ENCODE data around the gene MSX2.

Gene MSX2

GRCh38 chr5:174726916-174727793, 2.8 kb downstream of the MSX2 start:
- no peak for DNase-seq (ENCODE audit: extremely low spot score)
- ChIA-PET CTCF (no interaction called here), POLR2A (no interaction called here)
- no peak for TF ChIP-seq CTCF (IDR thresholded peaks at IDR 0.05; ENCODE audit: control extremely low read depth, extremely low read depth, low read depth, missing control alignments)

DNA sequence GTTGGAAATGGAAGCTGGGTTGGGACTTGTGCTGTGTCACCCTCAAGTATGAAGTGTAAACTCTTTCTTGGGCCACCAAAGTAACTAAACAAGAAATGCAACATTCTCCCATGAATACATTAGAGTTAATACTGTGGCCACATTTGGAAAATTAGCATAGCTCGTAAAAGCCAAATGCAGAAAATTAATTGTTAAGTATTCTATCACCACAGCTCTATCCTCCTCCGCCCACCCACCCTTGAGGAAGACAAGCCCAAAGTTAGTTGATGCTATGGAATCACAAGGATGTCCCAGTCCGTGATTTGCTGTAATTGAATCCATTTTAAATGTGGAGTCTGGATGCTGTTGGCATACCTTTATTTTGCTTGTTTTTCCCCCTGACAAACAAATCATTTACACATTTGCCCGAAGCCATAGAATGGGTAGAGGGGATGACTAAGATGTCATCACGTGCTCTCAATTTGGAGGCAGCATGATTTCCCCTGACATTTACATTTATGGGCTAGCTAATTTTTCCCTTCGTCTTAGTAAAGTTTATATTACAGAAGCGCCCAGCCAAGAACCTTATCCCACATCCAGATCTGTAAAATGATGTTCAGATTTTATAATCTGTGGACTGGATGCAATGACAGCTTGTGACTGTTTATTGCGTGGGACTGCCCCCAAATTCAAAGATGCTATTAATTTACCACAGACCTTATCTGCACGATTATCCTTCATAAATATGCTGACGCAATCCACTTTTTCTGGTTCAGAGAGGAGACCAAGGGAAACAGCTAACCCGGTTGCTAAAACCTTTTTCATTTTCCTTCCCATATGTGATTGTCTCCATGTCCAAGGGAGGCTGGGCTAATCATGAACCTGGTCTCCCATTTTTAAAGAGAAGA, 3.7 kb downstream of the MSX2 start:
- TF ChIP-seq CTCF (IDR thresholded peaks at IDR 0.05; ENCODE audit: control extremely low read depth, extremely low read depth, low read depth, missing control alignments): no peak
- CTCF ChIA-PET: no interaction called here
- no peak for DNase-seq (ENCODE audit: extremely low spot score)
- POLR2A ChIA-PET: no interaction called here

GRCh38 chr5:174729075-174729680, 4.8 kb downstream of the MSX2 start:
- POLR2A ChIA-PET: no interaction called here
- no peak for TF ChIP-seq CTCF (IDR thresholded peaks at IDR 0.05; ENCODE audit: control extremely low read depth, extremely low read depth, low read depth, missing control alignments)
- DNase-seq (ENCODE audit: extremely low spot score): no peak
- CTCF ChIA-PET: no interaction called here

DNA sequence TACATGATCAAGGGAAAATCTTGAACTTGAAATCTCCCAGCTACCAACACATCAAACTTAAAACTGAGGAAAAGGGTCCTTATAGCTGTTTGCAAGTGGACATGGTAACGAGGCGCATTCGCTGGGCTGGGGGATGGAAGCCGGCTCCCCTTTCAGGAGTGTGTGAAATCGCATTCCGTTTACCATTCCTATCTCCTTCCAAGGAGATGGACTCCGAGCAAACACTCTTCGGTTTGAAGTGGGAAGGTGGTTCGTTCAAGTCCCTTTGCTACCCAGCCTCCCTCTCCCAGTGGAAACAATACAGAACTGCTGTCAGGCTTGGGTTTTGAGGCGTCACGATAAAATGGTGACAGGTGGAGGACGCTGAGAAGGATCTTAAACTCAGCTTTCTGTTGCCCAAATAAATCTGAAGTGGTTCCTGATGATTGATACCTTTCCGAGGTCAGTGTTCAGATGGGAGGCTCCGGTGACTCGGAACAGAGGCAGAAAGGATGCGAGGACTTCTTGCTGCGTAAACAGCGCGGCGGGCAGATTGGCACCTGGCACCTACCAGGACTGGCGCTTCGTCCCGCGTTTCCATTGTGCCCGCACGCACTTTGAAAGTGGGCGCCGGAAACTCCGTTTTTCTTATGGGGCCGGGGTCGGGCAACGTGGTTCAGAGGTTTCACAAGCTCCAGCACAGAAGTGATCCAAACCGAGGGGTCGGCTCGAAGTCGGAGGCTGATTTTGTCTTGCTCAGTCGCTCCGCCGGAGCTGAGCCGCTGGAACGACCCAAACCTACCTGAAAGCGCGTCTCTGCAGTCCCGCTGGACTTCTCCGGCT, 7.0 kb downstream of the MSX2 start:
- CTCF ChIA-PET: interaction anchor here (1.0 kb wide), 1 partner anchor 45 kb away, joined by 3 read pairs; no protein-coding TSS in a partner anchor
- POLR2A ChIA-PET: no interaction called here
- no peak for DNase-seq (ENCODE audit: extremely low spot score)
- TF ChIP-seq CTCF (IDR thresholded peaks at IDR 0.05; ENCODE audit: control extremely low read depth, extremely low read depth, low read depth, missing control alignments): no peak

DNA sequence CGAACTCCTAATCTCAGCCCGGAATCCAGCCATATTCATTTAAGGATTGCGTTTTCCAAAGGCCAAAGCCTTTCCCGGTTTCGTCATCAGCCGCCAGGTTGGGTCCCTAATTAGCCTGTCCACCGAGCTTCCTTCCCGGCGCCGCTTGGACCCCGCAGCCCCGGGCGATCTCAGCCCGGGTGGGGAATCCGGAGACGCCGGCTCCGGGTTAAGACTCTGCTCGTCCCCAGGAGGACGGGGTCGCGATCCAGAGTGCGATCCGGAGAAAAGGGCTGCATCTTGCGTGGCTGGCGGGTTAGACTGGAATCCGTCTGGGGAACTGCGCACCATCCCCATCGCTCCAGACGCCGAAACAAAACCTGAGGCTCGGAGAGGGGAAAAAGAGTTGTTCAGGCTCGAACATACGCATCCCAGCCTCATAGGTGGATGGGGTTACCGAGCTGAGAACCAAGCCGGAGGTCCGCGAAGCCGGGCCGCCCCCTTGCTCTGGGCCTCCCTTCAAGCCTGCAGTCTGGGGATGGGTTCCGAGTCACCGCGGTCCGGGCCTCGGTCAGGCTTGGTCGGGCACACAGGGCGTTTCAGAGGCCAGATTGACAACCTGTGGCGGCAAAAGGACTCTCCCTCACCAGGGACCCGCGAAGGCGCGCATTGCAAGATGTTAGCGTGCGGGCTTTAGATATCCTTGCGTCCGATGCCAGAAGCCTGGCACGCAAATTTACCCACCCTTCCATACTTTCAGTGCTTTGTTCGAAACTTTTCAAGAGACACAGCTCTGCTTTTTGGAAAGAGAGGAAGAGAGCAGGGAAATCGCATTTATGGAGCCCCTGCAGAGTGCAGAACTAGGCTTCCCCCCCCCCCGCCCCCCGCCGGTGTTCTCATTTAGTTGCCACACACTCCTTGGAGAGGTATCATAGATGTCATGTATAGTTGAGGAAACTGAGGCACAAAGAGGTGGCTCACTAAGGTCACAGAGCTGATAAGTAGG, 7.9 kb downstream of the MSX2 start:
- DNase-seq (ENCODE audit: extremely low spot score): no peak
- CTCF ChIA-PET: no interaction called here
- TF ChIP-seq CTCF (IDR thresholded peaks at IDR 0.05; ENCODE audit: control extremely low read depth, extremely low read depth, low read depth, missing control alignments): no peak
- POLR2A ChIA-PET: no interaction called here
